Stimulated activated CD4-positive, alpha-beta T cell treated with anti-CD3 and anti-CD28 coated beads, Interleukin-1b, Interleukin-23, amount 100 ng/mL, for 24 hours (primary cell): ENCODE data around the gene ELAVL3.
"Not testable (repeated sequence)": the region's sequence is repeated elsewhere in the genome, so short reads cannot be mapped to it uniquely, and the experiment has no call there.

Source experiments
- DNase-seq, 4 experiments: peaks; one replicate each; pipeline ENCODE4 v3.0.0-alpha.2; 2020; ENCODE audit warnings: low read depth in 4 of 4, low spot score in 1 of 4

ELAVL3 gene

GRCh38 chr19:11461453-11461852 is 19.4 kb downstream of the ELAVL3 start:
- DNase-seq: no peak

- DNase-seq: no peak
Observed at GRCh38 chr19:11460207-11460606, 20.6 kb downstream of the ELAVL3 start.

GRCh38 chr19:11458912-11459311 is 21.9 kb downstream of the ELAVL3 start:
- DNase-seq: not testable (repeated sequence)

GRCh38 chr19:11458236-11458900 is 22.5 kb downstream of the ELAVL3 start:
- no peak for DNase-seq

GRCh38 chr19:11457831-11458230 is 23.0 kb downstream of the ELAVL3 start:
- DNase-seq: no peak

- DNase-seq: no peak
Observed at GRCh38 chr19:11457115-11457514, 23.7 kb downstream of the ELAVL3 start.

GRCh38 chr19:11456659-11457058 is 24.2 kb downstream of the ELAVL3 start:
- no peak for DNase-seq

GRCh38 chr19:11455233-11455554 is 25.7 kb downstream of the ELAVL3 start:
- not testable (repeated sequence) for DNase-seq

GRCh38 chr19:11453468-11454341 is 27.1 kb downstream of the ELAVL3 start:
- DNase-seq: no peak

GRCh38 chr19:11452620-11453310 is 28.1 kb downstream of the ELAVL3 start:
- DNase-seq: no peak

GRCh38 chr19:11451871-11452619 is 28.8 kb downstream of the ELAVL3 start:
- DNase-seq: no peak

GRCh38 chr19:11451327-11451870 is 29.4 kb downstream of the ELAVL3 start:
- DNase-seq: no peak

- DNase-seq: no peak
Observed at GRCh38 chr19:11450570-11451326, 30.1 kb downstream of the ELAVL3 start.

- no peak for DNase-seq
Observed at GRCh38 chr19:11448923-11449554, 31.8 kb downstream of the ELAVL3 start.

- no peak for DNase-seq
Observed at GRCh38 chr19:11448410-11448809, 32.4 kb downstream of the ELAVL3 start.

- no peak for DNase-seq
Observed at GRCh38 chr19:11447347-11448262, 33.2 kb downstream of the ELAVL3 start.

GRCh38 chr19:11446652-11447301 is 34.1 kb downstream of the ELAVL3 start:
- no peak for DNase-seq

GRCh38 chr19:11446271-11446651 is 34.6 kb downstream of the ELAVL3 start:
- DNase-seq: no peak
